Embryonic facial prominence (tissue), 1 donor: Measurements from ENCODE around the gene BABAM1.
"Not testable (repeated sequence)": the region's sequence is repeated elsewhere in the genome, so short reads cannot be mapped to it uniquely, and the experiment has no call there.

Experiments
- DNase-seq: peaks from one replicate; pipeline ENCODE4 v3.0.0-alpha.2; 2016; ENCODE audit errors: extremely low spot score

BABAM1 gene

DNA sequence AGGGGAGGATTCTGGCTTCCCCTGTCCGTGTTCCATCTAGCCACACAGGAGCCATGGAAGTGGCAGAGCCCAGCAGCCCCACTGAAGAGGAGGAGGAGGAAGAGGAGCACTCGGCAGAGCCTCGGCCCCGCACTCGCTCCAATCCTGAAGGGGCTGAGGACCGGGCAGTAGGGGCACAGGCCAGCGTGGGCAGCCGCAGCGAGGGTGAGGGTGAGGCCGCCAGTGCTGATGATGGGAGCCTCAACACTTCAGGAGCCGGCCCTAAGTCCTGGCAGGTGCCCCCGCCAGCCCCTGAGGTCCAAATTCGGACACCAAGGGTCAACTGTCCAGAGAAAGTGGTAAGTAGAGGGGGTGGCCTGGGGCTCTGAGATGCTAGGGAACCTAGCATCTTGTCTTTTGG is 1.5 kb downstream of the BABAM1 start:
- DNase-seq = no peak

DNA sequence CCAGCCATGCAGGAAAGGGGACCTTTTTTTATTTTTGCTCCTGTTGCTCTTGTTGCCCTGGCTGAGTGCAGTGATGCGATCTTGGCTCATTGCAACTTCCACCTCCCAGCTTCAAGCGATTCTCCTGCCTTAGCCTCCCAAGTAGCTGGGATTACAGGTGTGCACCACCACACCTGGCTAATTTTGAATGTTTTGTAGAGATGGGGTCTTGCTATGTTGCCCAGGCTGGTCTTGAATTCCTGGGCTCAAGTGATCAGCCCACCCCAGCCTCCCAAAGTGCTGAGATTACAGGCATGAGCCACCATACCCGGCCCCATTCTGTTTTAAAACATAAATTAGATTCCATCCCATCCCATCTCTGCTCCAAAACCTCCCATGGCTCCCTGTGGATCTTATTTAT is 7.6 kb downstream of the BABAM1 start:
- DNase-seq = not testable (repeated sequence)

DNA sequence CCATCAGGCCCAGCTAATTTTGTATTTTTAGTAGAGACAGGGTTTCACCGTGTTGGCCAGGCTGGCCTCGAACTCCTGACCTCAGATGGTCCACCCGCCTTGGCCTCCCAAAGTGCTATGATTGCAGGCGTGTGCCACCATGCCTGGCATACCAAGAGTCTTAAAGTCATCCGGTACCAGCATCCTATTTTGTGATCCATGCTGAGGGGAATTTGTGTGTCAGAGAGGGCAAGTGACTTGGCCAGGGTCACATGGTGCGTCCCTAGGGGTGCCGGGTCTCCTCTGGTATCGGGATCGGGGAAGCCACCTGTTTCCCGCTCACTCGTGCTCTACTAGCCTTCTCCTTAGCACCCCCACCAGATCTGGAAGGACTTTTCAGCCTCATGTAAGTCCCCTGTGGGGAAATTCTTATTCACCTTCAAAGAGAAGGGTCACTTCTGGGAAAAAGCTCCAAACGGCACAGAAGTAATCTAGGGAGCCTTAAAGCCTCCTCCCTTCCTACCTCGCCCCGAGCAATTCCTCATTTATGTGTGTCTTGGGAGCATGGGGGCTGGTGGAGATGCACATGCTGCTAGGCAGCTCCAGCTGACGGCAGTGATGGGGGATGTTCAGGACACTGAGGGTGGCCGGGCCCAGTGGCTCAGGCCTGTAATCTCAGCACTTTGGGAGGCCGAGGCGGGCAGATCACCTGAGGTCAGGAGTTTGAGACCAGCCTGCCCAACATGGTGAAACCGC is 8.4 kb downstream of the BABAM1 start:
- DNase-seq = no peak

DNA sequence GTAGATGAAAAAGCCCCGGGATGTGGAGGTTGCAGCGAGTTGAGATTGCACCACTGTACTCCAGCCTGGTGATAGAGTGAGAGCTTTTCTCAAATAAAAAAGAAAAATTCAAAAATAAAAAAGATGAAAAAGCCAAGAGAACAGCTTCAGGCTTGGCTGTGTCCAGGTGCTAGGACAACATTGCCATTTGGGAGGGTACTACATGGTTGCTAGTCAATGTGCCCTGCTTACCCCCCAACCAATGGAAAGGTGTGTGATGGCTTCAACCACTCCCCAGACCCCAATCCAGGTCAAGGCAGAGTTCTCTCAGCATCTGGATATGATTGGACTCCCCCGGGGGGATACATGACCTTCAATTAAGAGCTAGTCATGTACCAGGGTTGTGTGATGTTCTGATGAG is 12.2 kb downstream of the BABAM1 start:
- no peak for DNase-seq

DNA sequence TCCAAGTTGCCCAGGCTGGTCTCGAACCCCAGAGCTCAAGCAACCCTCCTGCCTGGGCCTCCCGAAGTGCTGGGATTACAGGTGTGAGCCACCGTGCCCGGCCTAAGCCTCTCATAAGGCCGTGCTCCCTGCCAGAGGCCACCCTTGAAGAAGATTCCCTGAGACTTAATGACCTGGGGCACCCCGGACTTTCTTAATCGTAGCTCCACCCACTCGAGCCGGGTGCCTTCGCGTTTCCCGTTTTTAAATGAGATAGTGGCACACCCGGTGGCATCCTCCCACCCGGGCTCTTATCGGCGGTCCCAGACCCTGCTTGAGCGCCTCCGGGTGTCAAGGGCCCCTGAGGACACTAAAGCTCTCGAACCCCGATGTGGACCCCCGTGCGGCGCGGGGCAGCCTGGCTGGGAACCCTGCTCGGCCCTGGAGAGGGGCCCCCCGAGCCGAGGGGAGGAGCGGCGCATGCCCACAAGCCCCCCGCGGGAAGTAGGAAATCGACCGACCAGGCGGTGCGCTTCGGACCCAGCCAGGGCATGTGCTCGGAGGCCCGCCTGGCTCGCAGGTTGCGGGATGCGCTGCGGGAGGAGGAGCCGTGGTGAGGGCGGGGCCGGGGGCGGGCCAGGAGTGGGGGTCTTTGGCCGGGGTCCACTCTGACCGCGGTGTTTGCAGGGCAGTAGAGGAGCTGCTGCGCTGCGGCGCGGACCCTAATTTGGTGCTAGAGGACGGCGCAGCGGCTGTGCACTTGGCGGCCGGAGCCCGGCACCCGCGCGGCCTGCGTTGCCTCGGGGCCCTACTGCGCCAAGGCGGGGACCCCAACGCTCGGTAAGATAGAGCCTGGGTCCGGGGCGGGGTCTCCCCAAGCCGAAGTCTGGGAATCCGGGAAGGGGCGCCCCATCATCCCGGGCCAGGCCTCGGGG is 14.4 kb downstream of the BABAM1 start, which contains the start of gene ANKLE1:
ANKLE1 (plus strand) TSS at position 511 of the 914 bp plus-strand sequence; CDS start at position 531, 20 bp downstream.
- no peak for DNase-seq

DNA sequence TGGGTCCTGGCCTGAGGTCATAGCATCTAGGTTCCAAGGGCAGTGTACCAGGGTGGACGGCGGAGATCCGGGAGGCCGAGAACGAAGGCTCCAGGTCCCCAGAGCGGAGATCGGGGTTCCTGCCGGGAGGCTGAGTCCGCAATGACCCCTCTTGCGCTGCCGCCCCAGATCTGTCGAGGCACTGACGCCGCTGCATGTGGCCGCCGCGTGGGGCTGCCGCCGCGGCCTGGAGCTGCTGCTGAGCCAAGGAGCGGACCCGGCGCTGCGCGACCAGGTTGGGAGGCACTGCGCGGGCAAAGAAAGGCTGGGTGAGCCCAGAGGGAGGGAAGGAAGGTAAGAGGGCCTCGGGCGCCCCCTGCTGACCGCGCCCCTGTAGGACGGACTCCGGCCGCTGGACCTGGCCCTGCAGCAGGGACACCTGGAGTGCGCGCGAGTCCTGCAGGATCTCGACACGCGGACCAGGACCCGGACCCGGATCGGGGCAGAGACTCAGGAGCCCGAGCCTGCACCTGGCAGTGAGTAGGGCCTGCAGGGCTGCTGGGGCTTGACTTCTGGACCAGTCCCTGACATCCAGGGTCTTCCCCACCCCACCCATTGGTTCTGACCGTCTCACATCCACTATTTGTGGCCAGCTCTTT is 15.4 kb downstream of the BABAM1 start:
- DNase-seq = no peak

DNA sequence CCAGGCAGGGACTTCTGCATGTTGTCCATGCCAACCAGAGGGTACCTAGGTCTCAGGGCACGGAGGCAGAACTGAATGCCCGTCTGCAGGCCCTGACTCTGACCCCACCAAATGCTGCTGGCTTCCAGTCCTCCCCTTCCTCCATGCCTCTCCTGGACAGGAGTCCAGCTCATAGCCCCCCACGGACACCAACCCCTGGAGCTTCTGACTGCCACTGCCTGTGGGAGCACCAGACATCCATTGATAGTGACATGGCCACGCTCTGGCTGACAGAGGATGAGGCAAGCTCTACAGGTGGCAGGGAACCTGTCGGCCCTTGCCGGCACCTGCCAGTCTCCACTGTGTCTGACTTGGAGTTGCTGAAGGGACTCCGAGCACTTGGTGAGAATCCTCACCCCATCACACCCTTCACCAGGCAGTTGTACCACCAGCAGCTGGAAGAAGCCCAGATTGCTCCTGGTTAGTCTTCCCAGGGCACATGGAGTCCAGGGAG is 16.3 kb downstream of the BABAM1 start:
- DNase-seq = no peak

DNA sequence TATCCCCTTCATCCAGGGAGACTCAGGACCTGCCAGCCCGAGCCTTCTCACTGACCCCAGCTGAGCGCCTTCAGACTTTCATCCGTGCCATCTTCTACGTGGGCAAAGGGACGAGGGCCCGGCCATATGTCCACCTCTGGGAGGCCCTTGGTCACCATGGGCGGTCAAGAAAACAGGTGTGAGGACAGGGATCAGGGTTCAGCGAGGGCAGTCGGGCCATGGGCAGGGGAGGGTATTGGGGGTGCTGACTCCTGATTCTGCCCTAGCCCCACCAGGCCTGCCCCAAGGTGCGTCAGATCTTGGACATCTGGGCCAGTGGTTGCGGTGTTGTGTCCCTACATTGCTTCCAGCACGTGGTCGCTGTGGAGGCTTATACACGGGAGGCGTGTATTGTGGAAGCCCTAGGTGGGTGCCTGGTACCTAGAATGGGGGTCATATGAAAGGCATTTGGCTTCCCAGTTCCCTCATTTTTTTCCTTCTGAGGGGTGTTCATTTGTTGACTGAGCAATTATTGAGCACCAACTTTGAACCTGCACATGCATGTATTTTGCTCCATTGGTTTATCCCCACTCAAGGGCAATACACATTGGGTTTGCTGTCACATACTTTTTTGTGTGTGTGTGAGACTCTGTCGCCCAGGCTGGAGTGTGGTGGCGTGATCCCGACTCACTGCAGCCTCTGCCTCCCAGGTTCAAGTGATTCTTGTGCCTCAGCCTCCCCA is 18.3 kb downstream of the BABAM1 start:
- DNase-seq = no peak

DNA sequence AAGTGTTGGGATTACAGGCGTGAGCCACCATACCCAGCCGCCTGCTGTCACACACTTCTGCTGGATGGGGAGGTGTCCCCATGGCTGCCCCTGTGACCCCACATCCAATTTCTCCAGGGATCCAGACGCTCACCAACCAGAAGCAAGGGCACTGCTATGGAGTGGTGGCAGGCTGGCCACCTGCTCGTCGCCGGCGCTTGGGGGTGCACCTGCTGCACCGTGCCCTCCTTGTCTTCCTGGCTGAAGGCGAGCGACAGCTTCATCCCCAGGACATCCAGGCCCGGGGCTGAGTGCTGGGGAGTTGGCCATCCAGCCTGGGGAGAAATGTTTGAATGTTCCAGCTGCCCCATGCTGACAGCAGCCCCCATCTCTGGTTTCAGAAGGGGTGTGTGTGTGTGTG is 19.0 kb downstream of the BABAM1 start:
- no peak for DNase-seq

DNA sequence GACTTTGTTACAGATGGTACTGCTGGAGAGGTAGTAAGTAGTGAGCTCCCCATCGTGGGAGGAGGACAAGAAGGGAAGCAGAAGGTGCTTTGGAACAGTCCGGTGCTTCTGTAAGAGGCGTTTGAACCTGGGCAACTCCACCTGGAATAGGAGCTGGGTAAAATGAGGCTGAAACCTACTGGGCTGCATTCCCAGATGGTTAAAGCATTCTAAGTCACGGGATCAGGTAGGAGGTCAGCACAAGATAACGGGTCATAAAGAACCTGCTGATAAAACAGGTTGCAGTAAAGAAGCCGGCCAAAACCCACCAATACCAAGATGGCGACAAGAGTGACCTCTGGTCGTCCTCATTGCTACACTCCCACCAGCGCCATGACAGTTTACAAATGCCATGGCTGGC is 19.5 kb downstream of the BABAM1 start:
- DNase-seq = no peak

DNA sequence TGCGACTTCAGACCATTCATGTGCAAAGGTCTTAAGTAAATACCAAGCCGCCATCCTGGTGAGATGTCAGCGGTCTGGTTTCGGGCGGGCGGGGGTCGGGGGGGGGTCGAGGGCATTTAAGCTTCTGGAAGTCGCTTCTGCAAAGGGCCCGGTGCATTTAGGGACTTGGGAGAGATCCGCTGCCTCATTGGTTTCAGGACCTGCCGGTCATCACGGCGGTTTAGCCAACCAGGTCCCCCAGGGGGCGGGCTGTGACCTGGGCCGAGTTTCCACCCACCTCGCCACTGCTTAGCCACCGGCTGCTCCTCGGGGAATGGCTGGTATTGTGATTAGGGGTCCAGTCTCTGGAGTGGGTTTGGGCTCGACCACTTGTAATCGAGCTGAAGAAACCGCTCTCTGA is 22.2 kb downstream of the BABAM1 start:
- DNase-seq = no peak

DNA sequence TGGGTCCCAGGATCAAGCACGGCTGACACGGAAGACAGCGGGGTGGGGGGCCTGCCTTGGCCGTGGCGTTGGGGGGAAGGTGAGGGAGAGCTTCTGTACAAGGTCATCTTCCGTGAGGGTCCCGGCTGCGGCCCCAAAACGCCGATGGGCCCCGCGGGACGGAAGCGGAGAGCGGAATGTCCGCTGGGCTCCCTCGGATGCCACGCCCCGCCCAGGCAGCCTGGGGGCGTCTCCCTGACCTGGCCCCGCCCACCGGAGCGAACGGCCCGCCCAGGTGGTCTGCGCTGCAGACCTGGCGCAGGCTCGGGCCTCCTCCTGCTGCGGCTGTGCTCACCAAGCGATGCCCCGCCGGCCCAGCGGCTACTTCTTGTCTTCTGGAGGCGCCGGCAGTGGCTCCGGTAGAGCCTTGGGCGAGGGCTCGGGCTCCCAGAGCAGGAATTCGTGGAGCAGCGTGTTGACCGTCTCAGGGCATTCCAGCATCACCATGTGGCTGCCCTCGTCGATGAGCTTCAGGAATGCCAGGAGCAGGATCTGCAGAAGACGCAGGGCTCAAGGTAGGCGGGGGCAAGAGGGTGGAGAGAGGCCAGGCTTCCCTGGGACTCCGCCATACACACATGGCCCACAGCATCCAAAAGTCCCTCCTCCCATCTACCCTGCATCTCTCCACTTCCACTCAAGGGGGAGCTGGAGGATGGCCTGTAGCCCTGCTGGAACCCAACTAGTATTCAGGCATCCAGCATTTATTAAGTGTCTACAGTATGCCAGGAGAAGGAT is 25.2 kb downstream of the BABAM1 start:
- no peak for DNase-seq

DNA sequence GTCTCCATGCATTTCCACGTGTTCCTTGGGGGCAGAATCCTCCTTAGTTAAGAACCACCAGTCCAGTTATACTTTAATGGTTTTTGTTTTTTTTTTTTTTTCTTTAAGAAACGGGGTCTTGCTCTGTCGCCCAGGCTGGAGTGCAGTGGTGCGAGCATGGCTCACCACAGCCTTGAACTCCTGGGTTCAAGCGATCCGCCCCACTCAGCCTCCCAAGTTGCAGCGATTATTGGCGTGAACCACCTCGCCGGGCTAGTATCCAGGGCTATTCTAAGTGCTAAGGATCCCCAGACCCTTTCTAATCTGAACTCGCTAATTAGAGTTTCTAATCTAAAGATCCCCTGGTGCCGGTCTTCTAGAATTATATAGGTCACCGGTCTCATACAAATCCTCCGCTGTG is 26.4 kb downstream of the BABAM1 start:
- DNase-seq = no peak

DNA sequence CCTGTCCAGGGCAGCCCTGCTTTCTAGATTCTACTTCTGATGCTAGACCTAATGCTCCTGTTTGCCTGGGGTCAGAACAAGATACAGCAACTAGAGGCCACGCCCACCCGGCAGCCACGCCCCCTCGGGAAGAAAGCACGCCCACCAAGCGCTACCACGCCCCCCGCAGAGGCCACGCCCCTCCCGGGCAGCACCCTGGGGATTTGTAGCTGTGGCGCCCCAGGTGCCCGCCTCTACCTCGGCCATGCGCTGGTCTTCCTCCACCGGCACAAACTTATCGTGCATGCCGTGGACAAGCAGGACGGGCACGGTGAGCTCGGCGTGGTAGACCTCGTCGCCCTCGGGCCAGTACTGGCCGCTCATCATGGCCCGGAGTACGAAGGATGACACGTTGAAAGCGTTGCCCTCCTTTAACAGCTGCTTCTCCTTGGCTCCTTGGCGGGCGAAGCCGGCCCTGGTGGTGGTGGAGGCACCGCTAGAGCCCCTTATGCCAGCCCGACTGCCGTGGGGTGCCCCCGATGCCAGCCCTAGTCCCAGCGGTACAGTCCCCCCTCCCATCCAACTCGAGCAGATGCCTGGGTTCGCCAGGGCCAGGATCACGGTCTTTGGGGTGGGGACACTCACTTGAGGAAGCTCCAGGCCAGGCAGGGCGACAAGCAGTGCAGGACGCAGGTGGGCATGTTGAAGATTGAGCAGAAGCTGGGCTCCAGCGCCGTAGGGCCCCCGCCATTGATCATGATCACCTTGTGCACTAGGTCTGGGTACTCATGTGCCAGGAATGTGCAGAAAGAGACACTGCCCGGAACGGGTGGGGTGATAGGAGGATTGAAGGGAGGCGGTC is 27.0 kb downstream of the BABAM1 start:
- no peak for DNase-seq

DNA sequence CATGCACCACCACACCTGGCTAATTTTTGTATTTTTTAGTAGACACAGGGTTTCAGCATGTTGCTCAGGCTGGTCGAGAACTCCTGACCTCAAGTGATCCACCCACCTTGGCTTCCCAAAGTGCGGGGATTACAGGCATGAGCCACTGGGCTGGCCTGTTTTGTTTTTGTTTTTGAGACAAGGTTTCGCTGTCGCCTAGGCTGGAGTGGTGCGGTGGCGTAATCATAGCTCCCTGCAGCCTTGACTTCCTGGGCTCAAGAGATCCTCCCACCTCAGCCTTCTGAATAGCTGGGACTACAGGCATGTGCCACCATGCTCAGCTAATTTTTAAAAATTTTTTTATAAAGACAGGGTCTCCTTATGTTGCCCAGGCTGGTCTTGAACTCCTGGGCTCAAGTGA is 28.3 kb downstream of the BABAM1 start:
- DNase-seq = not testable (repeated sequence)

DNA sequence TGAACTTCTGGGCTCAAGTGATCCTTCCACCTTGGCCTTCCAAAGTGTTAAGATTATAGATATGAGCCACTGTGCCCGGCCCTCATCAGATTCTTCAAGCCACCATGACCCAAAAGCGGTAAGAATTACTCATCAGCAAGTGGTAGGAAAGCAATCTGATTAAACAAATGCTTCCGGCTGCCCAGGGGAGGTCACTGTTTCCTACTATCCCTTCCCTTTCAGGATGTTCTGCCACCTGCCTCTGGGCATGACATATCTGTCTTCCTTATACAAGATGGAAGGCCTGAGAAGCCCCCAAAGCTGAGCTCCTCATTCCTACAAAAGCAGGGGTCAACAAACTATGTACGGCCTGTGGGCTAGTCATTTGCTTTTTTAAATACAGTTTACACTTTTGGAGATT is 29.0 kb downstream of the BABAM1 start:
- no peak for DNase-seq

DNA sequence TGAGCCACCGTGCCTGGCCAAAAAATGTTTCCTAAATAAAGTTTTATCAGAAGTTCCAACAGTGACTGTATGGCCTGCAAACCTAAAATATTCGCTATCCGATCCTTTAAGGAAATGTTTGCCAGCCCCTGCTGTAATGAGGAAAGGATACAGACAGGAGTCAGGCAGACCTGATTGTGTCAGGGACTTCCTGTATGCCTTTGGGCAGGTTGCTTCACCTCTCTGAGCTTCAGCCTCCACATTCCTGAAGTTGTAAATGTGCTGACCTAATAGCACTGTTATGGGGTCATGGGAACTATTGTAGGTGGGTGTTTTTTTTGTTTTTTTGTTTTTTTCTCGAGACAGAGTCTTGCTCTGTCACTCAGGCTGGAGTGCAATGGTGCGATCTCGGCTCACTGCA is 29.7 kb downstream of the BABAM1 start:
- no peak for DNase-seq

DNA sequence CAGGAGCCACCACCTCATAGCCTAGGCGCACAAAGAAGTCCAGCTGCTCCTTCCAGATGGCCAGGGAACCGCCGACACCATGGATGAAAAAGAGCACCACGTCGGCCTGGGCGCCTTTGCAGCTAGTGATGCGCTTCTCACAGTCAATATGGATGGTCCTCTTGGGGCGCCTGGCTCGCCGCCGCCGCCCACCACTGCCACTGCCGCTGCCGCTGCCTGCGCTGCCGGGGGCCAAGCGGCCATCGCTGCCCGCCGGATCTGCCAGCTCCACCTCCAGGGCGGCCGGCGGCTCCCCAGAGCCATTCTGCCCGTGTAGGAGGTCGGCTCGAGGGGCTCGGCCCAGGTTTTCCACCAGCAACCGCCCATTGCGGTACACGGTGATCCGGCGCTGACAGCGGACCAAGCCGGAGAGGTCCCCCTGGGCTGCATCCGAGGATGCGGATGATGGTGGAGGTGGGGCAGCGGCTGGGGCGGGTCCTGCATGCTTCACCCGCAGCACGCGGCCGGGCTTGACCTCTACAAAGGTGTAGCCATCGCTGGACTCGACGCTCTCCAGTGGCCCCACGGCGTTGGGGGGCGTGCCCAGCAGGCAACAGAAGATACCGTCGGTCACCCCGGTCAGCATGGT is 33.9 kb downstream of the BABAM1 start:
- no peak for DNase-seq

DNA sequence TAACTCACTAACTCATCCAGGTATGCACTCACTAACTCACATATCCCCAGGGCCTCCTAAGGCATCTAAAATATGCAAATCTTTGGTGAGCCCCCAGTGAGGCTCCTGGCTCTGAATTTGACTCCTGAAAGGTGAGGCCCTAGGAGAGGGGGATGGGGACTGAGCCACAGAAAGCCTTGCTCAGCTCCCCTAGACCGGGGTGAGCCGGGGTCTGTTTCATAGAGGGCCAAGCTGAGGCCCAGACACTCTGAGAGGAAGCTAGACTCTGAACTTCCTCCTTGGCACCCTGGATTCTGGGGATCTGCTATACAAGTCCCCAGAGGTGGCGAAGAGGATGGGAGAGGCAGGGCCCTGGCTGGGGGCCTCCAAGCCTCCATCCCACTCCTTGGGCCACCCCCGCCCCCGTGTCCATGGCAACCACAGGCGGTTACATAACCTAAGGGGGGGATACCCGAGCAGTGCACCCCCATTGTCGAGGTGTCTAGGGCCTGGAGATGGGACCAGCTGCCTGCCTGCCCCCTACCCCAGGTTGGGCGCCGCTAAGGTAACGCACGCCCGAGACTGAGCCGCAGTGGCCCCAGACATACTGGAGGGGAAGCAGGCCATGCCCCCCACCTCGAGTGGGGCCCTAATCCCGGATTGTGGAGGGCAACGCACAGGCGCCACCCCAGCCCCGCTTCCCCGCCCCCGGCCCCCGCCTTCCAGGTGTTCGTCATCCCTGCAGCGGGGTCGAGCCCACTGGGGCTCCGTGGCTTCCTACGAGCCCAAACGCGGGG is 35.3 kb downstream of the BABAM1 start:
- DNase-seq = no peak
